Chondrocyte (in vitro differentiated cells): ENCODE data around the gene TSPAN2. TPM values are rescaled to one million over a fixed set of nuclear protein-coding genes. Genes with fewer than 3 reads are reported as not detected.

Experiments used
- DNase-seq: peaks from one replicate; pipeline ENCODE4 v3.0.0; 2021; ENCODE audit warnings: mixed read lengths, low spot score
- H3K27ac Mint-ChIP-seq: one replicate; pipeline ENCODE4 v1.8.0; 2021; ENCODE audit warnings: mild to moderate bottlenecking, moderate library complexity, mixed read lengths; ENCODE audit not compliant: unreplicated experiment
- H3K27me3 Mint-ChIP-seq: 2 replicates; pipeline ENCODE4 v1.8.0; 2021; ENCODE audit warnings: low read depth, mixed read lengths
- H3K36me3 Mint-ChIP-seq: 2 replicates; pipeline ENCODE4 v1.8.0; 2021; ENCODE audit warnings: low read depth, mixed read lengths
- H3K4me1 Mint-ChIP-seq: 2 replicates; pipeline ENCODE4 v1.8.0; 2021; ENCODE audit warnings: low read depth, mild to moderate bottlenecking, mixed read lengths
- H3K4me3 Mint-ChIP-seq: one replicate; pipeline ENCODE4 v1.8.0; 2021; ENCODE audit warnings: mild to moderate bottlenecking, moderate library complexity, mixed read lengths; ENCODE audit not compliant: unreplicated experiment
- H3K9me3 Mint-ChIP-seq: 2 replicates; pipeline ENCODE4 v1.8.0; 2021; ENCODE audit warnings: low read depth, mixed read lengths
- total RNA-seq: library from RNA; stranded (reverse); gene quantifications from 3 replicates; pipeline ENCODE4 v1.2.1, GENCODE V29; 2021
- TF ChIP-seq, protein P1 (sequence below): fragments of 200-600 bp; sonication (generic); IDR thresholded peaks from 2 replicates; pipeline ENCODE4 v1.5.0; 2021; ENCODE audit warnings: antibody characterized with exemption, mild to moderate bottlenecking, moderate library complexity

TSPAN2 gene
- total RNA-seq, 1 donor from 2014 or later, result 218 TPM

DNA sequence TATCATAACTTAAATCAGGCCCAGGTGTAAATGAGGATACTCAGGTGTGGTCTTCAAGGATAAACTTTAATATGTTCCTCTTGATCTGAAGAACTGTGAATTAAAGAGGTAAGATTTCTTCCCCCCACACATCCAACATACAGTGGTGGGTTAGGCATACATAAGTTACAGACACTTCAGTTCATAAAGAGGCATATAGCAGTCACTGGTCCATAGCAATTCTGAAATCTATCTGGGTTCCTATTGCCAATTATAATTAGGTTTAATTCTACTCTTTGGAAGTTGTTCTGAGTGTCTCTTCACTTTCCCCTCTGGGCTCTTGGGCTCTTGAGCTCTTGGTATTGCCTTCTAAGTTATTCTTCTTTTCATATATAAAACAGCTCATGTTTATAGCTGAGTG, 32.5 kb upstream of the TSPAN2 start:
- no peak for DNase-seq
- Mint-ChIP-seq H3K36me3 (peaks cover 17% of the 10 kb centered on the region), H3K27ac (no peak overlapping the region), H3K4me1 (peaks cover 41% of the 10 kb centered on the region), H3K9me3 (peaks cover 50% of the 10 kb centered on the region), H3K4me3 (no peak overlapping the region), H3K27me3 (no peaks in the 10 kb centered on the region)
- TF ChIP-seq, protein P1, sequence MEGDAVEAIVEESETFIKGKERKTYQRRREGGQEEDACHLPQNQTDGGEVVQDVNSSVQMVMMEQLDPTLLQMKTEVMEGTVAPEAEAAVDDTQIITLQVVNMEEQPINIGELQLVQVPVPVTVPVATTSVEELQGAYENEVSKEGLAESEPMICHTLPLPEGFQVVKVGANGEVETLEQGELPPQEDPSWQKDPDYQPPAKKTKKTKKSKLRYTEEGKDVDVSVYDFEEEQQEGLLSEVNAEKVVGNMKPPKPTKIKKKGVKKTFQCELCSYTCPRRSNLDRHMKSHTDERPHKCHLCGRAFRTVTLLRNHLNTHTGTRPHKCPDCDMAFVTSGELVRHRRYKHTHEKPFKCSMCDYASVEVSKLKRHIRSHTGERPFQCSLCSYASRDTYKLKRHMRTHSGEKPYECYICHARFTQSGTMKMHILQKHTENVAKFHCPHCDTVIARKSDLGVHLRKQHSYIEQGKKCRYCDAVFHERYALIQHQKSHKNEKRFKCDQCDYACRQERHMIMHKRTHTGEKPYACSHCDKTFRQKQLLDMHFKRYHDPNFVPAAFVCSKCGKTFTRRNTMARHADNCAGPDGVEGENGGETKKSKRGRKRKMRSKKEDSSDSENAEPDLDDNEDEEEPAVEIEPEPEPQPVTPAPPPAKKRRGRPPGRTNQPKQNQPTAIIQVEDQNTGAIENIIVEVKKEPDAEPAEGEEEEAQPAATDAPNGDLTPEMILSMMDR, result no peak

DNA sequence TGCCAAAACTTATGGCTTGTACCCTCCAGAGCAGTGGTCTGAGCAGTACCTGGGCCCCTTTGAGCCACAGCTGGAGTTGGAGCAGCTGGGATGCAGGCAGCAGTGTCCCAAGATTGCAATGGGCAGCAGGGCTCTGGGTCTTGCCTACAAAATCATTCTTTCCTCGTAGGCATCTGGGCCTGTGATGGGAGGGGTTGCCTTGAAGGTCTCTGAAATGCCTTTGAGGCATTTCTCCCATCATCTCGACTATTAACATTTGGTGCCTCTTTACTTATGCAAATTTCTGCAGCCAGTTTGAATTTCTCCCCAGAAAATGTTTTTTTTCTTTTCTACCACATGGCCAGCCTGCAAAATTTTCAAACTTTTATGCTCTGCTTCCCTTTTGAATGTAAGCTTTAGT, 31.0 kb upstream of the TSPAN2 start:
- DNase-seq, result no peak
- no peaks in the 10 kb centered on the region for H3K27me3 Mint-ChIP-seq
- peaks cover 45% of the 10 kb centered on the region for H3K4me1 Mint-ChIP-seq
- TF ChIP-seq, protein P1, result no peak
- no peak overlapping the region for H3K27ac Mint-ChIP-seq
- H3K36me3 Mint-ChIP-seq, result peaks cover 17% of the 10 kb centered on the region
- H3K9me3 Mint-ChIP-seq, result peaks cover 50% of the 10 kb centered on the region
- no peak overlapping the region for H3K4me3 Mint-ChIP-seq

DNA sequence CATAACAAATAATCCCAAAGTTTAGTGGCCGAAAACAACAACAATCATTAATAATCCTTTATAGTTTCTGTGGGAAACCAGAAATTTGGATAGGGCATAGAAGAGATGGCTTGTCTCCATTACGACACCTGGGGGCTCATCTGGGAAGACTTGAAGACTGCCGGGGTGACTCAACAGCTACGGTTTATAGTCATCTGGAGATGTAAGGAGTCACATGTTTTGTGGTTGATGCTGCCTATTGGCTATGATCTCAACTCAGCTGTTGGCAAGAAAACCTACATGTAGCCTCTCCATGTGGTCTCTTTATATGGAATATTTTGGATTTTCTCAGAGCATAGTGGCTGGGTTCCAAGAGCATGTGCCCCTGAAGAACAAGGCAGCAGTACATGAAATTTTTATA, 29.3 kb upstream of the TSPAN2 start:
- Mint-ChIP-seq H3K4me3 (no peak overlapping the region), H3K27ac (no peak overlapping the region), H3K27me3 (no peaks in the 10 kb centered on the region), H3K36me3 (peaks cover 10% of the 10 kb centered on the region), H3K4me1 (peaks cover 62% of the 10 kb centered on the region), H3K9me3 (peaks cover 39% of the 10 kb centered on the region)
- DNase-seq, result no peak
- TF ChIP-seq, protein P1, result no peak

DNA sequence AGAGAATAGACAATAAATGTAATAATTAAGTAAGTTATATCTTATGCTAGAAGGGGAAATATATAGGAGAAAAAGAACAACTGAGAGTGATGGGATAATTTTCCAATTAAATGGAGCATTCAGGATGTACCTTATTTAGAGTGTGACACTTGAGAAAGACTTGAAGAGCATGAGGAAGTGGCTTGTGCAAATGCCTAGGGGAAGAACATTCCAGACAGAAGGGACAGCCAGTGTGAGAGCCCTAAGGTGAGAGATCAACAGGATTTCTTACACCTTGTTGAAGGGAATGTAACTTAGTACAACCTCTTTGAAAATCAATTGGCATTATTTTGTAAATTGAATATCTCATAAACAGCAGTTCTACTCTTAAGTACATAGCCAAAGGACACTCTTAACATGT, 28.8 kb upstream of the TSPAN2 start:
- TF ChIP-seq, protein P1, result no peak
- H3K36me3 Mint-ChIP-seq, result peaks cover 10% of the 10 kb centered on the region
- H3K27ac Mint-ChIP-seq, result no peak overlapping the region
- no peak for DNase-seq
- peaks cover 34% of the 10 kb centered on the region for H3K9me3 Mint-ChIP-seq
- H3K4me1 Mint-ChIP-seq, result peaks cover 62% of the 10 kb centered on the region
- no peak overlapping the region for H3K4me3 Mint-ChIP-seq
- H3K27me3 Mint-ChIP-seq, result no peaks in the 10 kb centered on the region

DNA sequence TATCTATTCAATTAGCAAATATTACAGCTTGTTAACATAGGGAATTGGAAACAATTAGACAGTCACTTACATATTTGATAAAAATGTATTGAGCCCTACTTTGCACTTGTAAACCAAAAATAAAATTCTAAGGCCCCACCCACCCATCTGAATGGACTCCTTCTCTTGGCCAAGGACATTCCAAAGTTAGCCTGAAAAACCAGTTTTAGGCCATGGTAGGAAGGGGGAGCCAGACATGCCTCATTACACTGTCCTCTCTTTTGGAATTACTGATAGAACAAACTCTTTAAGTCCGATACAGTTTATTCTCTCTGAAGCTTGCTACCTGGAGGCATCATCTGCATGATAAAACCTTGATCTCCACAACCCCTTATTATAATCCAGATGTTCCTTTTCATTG, 28.0 kb upstream of the TSPAN2 start:
- DNase-seq, result no peak
- peaks cover 31% of the 10 kb centered on the region for H3K9me3 Mint-ChIP-seq
- peaks cover 10% of the 10 kb centered on the region for H3K36me3 Mint-ChIP-seq
- peaks cover 65% of the 10 kb centered on the region for H3K4me1 Mint-ChIP-seq
- no peak overlapping the region for H3K4me3 Mint-ChIP-seq
- TF ChIP-seq, protein P1, result no peak
- H3K27me3 Mint-ChIP-seq, result no peaks in the 10 kb centered on the region
- H3K27ac Mint-ChIP-seq, result no peak overlapping the region
